GM12865 (cell line): ENCODE results near the gene SPATS2L.
"Not testable (repeated sequence)": the region's sequence is repeated elsewhere in the genome, so short reads cannot be mapped to it uniquely, and the experiment has no call there.

Experiments used
- DNase-seq: peaks from one replicate; pipeline ENCODE4 v3.0.0; 2010; ENCODE audit warnings: low read depth
- H3K4me3 ChIP-seq: 2 replicates; pipeline ENCODE4 v1.5.1; 2011; ENCODE audit warnings: mild to moderate bottlenecking, low read depth, low read length, control low read depth
- TF ChIP-seq, protein P1 (sequence below): IDR thresholded peaks from 2 replicates; pipeline ENCODE4 v1.5.1; 2011; ENCODE audit warnings: low read length, control low read depth, low read depth, inconsistent platforms; ENCODE audit not compliant: insufficient read depth; ENCODE audit errors: missing control alignments

Gene SPATS2L

DNA sequence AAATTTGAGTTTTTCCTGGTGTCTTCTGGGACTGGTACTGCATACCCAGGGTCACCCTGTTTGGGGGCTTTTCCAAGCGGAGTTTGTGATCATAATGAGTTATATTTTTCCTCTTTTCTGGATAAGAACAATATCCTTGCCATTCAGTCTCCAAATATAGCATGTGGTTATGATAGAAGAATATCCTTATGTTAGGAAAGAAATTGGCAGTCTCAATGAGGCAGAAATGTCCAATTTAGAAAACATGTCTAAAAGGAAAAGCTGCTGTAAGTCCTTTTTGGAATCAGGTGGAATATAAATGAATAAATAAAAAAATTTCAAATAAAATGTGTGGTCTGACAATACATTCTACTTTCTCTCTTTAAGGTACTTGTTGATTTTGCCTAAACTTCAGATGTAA lies 36.2 kb downstream of the SPATS2L start:
- H3K4me3 ChIP-seq, result no peak overlapping the region
- DNase-seq, result no peak
- TF ChIP-seq, protein P1, sequence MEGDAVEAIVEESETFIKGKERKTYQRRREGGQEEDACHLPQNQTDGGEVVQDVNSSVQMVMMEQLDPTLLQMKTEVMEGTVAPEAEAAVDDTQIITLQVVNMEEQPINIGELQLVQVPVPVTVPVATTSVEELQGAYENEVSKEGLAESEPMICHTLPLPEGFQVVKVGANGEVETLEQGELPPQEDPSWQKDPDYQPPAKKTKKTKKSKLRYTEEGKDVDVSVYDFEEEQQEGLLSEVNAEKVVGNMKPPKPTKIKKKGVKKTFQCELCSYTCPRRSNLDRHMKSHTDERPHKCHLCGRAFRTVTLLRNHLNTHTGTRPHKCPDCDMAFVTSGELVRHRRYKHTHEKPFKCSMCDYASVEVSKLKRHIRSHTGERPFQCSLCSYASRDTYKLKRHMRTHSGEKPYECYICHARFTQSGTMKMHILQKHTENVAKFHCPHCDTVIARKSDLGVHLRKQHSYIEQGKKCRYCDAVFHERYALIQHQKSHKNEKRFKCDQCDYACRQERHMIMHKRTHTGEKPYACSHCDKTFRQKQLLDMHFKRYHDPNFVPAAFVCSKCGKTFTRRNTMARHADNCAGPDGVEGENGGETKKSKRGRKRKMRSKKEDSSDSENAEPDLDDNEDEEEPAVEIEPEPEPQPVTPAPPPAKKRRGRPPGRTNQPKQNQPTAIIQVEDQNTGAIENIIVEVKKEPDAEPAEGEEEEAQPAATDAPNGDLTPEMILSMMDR, result no peak

DNA sequence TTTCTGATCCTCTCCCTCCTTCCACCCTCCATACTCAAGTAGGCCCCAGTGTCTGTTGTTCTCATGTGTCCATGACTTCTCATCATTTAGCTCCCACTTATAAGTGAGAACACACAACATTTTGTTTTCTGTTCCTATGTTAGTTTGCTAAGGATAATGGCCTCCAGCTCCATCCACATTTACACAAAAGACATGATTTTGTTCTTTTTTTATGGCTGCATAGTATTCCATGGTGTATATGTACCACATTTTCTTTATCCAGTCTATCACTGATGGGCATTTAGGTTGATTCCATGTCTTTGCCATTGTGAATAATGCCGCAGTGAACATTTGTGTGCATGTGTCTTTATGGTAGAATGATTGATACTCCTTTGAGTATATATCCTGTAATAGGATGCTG lies 37.7 kb downstream of the SPATS2L start:
- not testable (repeated sequence) for H3K4me3 ChIP-seq, DNase-seq

DNA sequence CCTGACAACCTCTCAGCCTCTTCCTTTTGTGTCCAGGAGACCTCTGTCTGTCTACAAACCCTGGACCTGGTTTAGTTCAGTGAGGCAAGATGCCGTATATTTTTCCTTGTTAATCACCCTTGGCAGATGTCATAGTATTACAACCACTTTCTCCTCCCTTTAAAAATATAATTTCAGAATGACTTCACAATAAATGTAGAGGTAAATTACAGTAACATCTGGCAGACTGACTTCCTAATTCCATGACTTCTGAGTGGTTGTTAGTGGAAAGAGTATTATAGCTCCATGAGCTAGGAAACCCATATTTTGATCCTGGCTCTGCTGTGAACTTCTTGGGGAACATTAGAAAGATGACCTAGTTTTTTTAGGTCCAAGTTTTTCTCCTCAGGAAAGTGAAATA lies 39.5 kb downstream of the SPATS2L start:
- TF ChIP-seq, protein P1, result no peak
- H3K4me3 ChIP-seq, result no peak overlapping the region
- no peak for DNase-seq

DNA sequence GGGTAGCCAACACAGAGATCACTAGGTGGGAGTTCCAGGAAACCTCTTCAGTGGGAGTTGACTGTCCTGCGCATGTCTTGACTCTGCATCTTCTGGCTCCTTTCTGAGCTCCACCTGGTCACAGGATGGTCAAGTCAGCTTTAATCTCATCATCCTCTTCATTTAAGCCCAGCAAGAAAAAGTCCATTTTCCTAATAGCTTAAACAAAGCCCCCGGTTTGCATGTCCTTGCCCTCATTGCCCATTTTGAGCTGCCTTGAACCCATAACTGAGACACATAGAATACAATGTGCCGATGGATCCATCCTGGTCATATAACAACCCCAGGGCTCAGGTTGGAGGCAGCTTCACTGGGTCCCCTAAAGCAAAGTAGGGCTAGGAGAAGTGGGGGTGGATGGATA lies 40.8 kb downstream of the SPATS2L start:
- no peak overlapping the region for H3K4me3 ChIP-seq
- no peak for DNase-seq
- TF ChIP-seq, protein P1, result no peak

DNA sequence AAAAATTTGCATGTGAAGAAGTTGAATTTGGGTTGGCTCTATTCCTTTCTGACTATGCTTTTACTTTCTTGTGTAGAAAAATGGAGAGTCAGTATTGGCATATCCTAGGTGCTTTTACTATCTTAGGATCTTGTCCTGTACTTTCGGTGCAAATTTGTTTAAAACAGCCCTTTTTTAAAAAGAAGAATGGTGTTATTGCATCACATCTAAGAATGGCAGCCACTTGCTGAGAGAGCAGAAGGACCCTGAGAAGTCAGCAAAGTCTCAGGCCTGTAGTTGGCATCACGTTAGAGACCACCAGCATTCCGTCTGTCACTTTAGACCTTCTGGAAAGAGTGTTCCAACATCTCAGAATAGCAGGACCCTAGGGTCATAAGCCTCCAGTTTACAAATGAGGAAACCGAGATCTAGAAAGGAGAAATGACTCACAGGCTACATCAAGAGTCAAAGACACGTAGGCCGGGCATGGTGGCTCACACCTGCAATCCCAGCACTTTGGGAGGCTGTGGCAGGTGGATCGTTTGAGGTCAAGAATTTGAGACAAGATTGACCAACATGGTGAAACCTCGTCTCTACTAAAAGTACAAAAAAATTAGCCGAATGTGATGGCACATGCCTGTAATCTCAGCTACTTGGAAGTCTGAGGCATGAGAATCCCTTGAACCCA lies 42.5 kb downstream of the SPATS2L start:
- TF ChIP-seq, protein P1, result no peak
- H3K4me3 ChIP-seq, result no peak overlapping the region
- DNase-seq, result no peak

DNA sequence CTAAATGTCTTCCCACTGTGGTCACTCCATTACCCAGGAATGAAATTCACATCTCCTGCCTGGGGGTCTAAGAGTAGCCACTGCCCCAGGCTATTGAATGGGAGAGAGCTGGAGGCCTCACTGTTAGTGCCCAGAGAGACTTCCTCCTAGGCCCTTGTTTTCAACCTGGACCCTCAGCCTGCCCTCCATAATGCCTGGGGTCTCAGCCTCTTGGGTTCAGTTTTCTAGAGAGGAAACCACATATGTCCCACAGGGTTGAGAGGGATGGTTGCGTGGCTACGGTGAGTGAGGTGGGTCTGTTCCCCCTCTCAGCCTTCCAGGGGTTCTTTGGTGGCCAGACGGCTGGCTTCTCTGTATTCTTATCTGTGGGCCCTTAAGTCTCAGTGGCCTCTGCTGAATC lies 43.4 kb downstream of the SPATS2L start:
- TF ChIP-seq, protein P1, result no peak
- H3K4me3 ChIP-seq, result no peak overlapping the region
- no peak for DNase-seq

DNA sequence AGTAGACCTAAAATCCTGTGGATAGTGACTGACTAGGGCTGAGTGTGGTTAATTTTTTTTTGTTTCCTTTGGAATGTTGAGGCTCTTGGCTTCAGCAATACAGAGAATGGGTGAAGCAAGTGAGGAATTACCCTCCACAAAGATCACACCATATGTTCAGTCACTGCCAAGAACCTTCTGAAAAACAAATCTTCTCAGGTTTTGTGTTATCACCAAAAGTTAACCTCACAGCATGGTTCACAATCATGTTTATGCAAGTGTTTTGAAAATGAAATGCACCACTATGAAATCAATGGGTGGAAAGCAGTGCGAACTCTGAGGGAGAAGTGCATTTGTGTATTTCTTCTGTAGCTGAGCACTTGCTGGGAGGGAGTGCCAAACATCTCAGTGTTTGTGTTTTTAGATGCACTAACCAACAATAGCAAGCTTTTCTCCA lies 44.4 kb downstream of the SPATS2L start:
- DNase-seq, result no peak
- no peak overlapping the region for H3K4me3 ChIP-seq
- TF ChIP-seq, protein P1, result no peak
